Measurements from ENCODE around the gene MDK.
A peak's percentile ranks its signal among the peaks of the same experiment; 100 is the strongest.

The MDK gene

GRCh38 chr11:46341454-46341853 is 40.0 kb upstream of the MDK start:
- no peak for DNase-seq (ENCODE audit: low read depth)
- no peak for TF ChIP-seq CTCF (conservative IDR thresholded peaks at IDR 0.05; ENCODE audit: control insufficient read depth, insufficient read depth, low read depth, low read length)
- no peak overlapping the region for H3K4me3 ChIP-seq (ENCODE audit: control insufficient read depth, low read depth, low read length)

- H3K4me3 ChIP-seq (ENCODE audit: control insufficient read depth, low read depth, low read length): no peak overlapping the region
- TF ChIP-seq CTCF (conservative IDR thresholded peaks at IDR 0.05; ENCODE audit: control insufficient read depth, insufficient read depth, low read depth, low read length): no peak
- no peak for DNase-seq (ENCODE audit: low read depth)
These were observed 39.2 kb upstream of the MDK start for GRCh38 chr11:46342239-46342638.

- H3K4me3 ChIP-seq (ENCODE audit: control insufficient read depth, low read depth, low read length): no peak overlapping the region
- no peak for TF ChIP-seq CTCF (conservative IDR thresholded peaks at IDR 0.05; ENCODE audit: control insufficient read depth, insufficient read depth, low read depth, low read length)
- DNase-seq (ENCODE audit: low read depth): no peak
These were observed 37.9 kb upstream of the MDK start for GRCh38 chr11:46343520-46343919.

GRCh38 chr11:46345131-46345597 is 36.3 kb upstream of the MDK start:
- H3K4me3 ChIP-seq (ENCODE audit: control insufficient read depth, low read depth, low read length): no peak overlapping the region
- TF ChIP-seq CTCF (conservative IDR thresholded peaks at IDR 0.05; ENCODE audit: control insufficient read depth, insufficient read depth, low read depth, low read length): no peak
- no peak for DNase-seq (ENCODE audit: low read depth)

- H3K4me3 ChIP-seq (ENCODE audit: control insufficient read depth, low read depth, low read length): no peak overlapping the region
- no peak for TF ChIP-seq CTCF (conservative IDR thresholded peaks at IDR 0.05; ENCODE audit: control insufficient read depth, insufficient read depth, low read depth, low read length)
- DNase-seq (ENCODE audit: low read depth): no peak
These were observed 35.5 kb upstream of the MDK start for GRCh38 chr11:46345881-46346484.

GRCh38 chr11:46346886-46347636 is 34.4 kb upstream of the MDK start, which contains the start of gene DGKZ:
DGKZ (plus strand) TSS chr11:46347463; CDS start chr11:46347660, 197 bp downstream.
- TF ChIP-seq CTCF (conservative IDR thresholded peaks at IDR 0.05; ENCODE audit: control insufficient read depth, insufficient read depth, low read depth, low read length): no peak
- peak within 1 kb of the TSS; percentile 81 for H3K4me3 ChIP-seq (ENCODE audit: control insufficient read depth, low read depth, low read length)
- peak; percentile 68 for DNase-seq (ENCODE audit: low read depth)

All from fibroblast of mammary gland (primary cell).